GM10266 (cell line): ENCODE data around the gene TFEC.

Experiments used
- DNase-seq: peaks from one replicate; pipeline ENCODE4 v3.0.0; 2012; ENCODE audit errors: extremely low spot score
- CTCF ChIP-seq: IDR thresholded peaks from 2 replicates; pipeline ENCODE4 v1.5.1; 2012; ENCODE audit warnings: mild to moderate bottlenecking, low read depth; ENCODE audit not compliant: control insufficient read depth, insufficient read depth; ENCODE audit errors: missing control alignments

TFEC gene

GRCh38 chr7:115971506-115971905 is 59.1 kb downstream of the TFEC start:
- TF ChIP-seq CTCF: no peak
- DNase-seq: no peak

GRCh38 chr7:115968596-115968995 is 62.0 kb downstream of the TFEC start:
- DNase-seq: no peak
- TF ChIP-seq CTCF: no peak

DNA sequence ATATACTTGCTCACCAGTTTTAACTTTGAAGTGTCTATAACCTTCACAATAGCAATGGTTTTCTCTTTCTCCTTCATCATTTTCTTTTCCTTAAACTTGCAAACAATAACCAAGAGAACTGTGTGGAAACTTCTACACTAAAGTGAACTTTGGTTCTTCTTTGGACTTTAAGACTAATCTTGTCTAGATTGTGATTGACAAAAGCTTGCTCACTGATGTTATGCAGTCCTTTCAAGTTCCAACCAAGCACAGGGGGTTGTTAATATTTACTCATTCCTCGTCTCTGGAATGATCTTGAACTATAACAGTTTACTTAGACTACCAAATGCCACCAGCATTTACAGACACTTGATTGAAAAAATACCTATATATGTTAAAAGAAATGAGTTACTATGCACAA is 62.4 kb downstream of the TFEC start:
- no peak for TF ChIP-seq CTCF
- DNase-seq: no peak

DNA sequence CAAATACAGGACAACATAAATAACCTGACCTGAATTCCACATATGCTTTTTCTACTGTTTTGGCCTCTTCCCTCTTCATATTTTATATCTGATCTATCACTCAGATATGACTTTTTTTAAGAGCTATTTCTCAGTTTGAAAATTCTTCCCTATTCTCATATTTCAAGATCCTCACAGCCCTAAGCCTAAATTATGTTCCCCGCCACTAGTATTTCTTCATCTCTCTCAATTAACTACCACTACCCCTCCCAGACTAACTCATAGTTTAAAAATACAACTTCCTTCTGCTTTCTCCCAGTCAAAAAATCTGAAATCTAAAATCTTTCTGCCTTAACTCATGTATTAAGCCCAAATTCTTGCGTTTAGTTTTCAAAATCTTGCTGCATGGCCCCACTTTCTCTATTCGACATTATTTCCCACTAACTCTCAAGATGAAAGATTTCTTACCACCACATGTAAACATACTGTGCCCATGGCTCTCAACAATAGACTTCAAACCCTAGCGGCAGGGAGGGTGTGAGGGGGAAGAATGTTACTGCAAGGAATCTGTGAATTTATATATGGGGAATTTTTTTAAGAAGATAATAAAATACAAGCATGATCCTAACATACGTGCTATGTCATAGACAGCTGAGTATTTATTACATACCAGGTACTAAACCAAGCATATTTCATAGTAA is 64.6 kb downstream of the TFEC start:
- DNase-seq: no peak
- TF ChIP-seq CTCF: no peak

- TF ChIP-seq CTCF: no peak
- DNase-seq: no peak
Observed at GRCh38 chr7:115965236-115965635, 65.3 kb downstream of the TFEC start.

DNA sequence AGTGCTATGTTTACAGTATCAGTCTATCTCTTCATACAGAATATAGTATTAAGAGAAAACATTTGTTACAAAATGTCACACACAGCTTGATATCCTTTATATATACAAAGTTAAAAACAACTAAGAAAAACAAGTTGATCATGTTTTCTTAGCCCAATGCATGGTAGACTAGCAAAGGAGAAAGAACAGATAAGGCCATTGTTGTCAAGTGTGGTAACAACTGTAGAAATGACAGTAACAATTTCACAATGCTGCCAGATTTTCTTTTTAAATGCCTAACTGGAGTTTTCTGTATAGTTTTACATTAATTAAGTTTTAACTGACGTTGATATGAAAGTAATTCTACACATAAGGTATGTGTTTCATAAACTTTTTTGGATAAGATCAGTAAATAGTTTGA is 65.8 kb downstream of the TFEC start:
- no peak for DNase-seq

More for the DNA sequence above, 65.8 kb downstream of the TFEC start:
- no peak for TF ChIP-seq CTCF
